Nephron progenitor cell (in vitro differentiated cells): Measurements from ENCODE around the gene OLFM1.

ENCODE experiments used
- DNase-seq: peaks from one replicate; pipeline ENCODE4 v3.0.0; 2021
- H3K27ac Mint-ChIP-seq: 2 replicates; pipeline ENCODE4 v1.8.0; 2021; ENCODE audit warnings: mild to moderate bottlenecking, moderate library complexity, mixed read lengths
- H3K27me3 Mint-ChIP-seq: 2 replicates; pipeline ENCODE4 v1.8.0; 2021; ENCODE audit warnings: mild to moderate bottlenecking, low read depth, mixed read lengths; ENCODE audit not compliant: poor library complexity
- H3K36me3 Mint-ChIP-seq: 2 replicates; pipeline ENCODE4 v1.8.0; 2021; ENCODE audit warnings: low read depth, mixed read lengths
- H3K4me1 Mint-ChIP-seq: 2 replicates; pipeline ENCODE4 v1.8.0; 2021; ENCODE audit warnings: mixed read lengths
- H3K4me3 Mint-ChIP-seq: 2 replicates; pipeline ENCODE4 v1.8.0; 2021; ENCODE audit warnings: mild to moderate bottlenecking, moderate library complexity, mixed read lengths
- H3K9me3 Mint-ChIP-seq: 2 replicates; pipeline ENCODE4 v1.8.0; 2021; ENCODE audit warnings: mild to moderate bottlenecking, moderate library complexity, mixed read lengths
- CTCF ChIP-seq: fragments of 200-600 bp; sonication (generic); IDR thresholded peaks from 2 replicates; pipeline ENCODE4 v1.5.0; 2021; ENCODE audit warnings: antibody characterized with exemption

OLFM1 gene

GRCh38 chr9:135131488-135131887, 44.0 kb downstream of the OLFM1 start:
- H3K4me1 Mint-ChIP-seq = peaks cover 73% of the 10 kb centered on the region
- peaks cover 18% of the 10 kb centered on the region for H3K9me3 Mint-ChIP-seq
- no peak for DNase-seq
- H3K36me3 Mint-ChIP-seq = no peaks in the 10 kb centered on the region
- H3K4me3 Mint-ChIP-seq = no peak overlapping the region
- TF ChIP-seq CTCF = no peak
- H3K27ac Mint-ChIP-seq = no peak overlapping the region
- H3K27me3 Mint-ChIP-seq = peaks cover 23% of the 10 kb centered on the region

- peaks cover 18% of the 10 kb centered on the region for H3K27me3 Mint-ChIP-seq
- no peaks in the 10 kb centered on the region for H3K36me3 Mint-ChIP-seq
- H3K4me1 Mint-ChIP-seq = peaks cover 78% of the 10 kb centered on the region
Measured at GRCh38 chr9:135132008-135132407, 44.5 kb downstream of the OLFM1 start.

GRCh38 chr9:135134268-135135022, 47.0 kb downstream of the OLFM1 start:
- no peak for TF ChIP-seq CTCF
- Mint-ChIP-seq H3K9me3 (peaks cover 27% of the 10 kb centered on the region), H3K4me3 (no peak overlapping the region), H3K36me3 (no peaks in the 10 kb centered on the region), H3K27me3 (peaks cover 18% of the 10 kb centered on the region), H3K27ac (no peak overlapping the region), H3K4me1 (peaks cover 68% of the 10 kb centered on the region)
- peak; percentile 25 for DNase-seq

More at GRCh38 chr9:135132008-135132407, 44.5 kb downstream of the OLFM1 start:
- H3K27ac Mint-ChIP-seq = no peak overlapping the region
- DNase-seq = no peak
- TF ChIP-seq CTCF = no peak
- no peak overlapping the region for H3K4me3 Mint-ChIP-seq
- peaks cover 18% of the 10 kb centered on the region for H3K9me3 Mint-ChIP-seq

- Mint-ChIP-seq H3K27me3 (peaks cover 18% of the 10 kb centered on the region), H3K9me3 (peaks cover 21% of the 10 kb centered on the region), H3K36me3 (no peaks in the 10 kb centered on the region), H3K4me1 (peaks cover 61% of the 10 kb centered on the region), H3K27ac (no peak overlapping the region), H3K4me3 (no peak overlapping the region)
- no peak for DNase-seq
- no peak for TF ChIP-seq CTCF
Measured at GRCh38 chr9:135135171-135135928, 47.9 kb downstream of the OLFM1 start.

GRCh38 chr9:135135929-135136315, 48.5 kb downstream of the OLFM1 start:
- Mint-ChIP-seq H3K27ac (no peak overlapping the region), H3K4me1 (peaks cover 61% of the 10 kb centered on the region), H3K4me3 (no peak overlapping the region), H3K9me3 (peaks cover 20% of the 10 kb centered on the region), H3K27me3 (peaks cover 15% of the 10 kb centered on the region), H3K36me3 (no peaks in the 10 kb centered on the region)
- no peak for TF ChIP-seq CTCF
- DNase-seq = no peak
